Endothelial cell of umbilical vein (primary cell): Measurements from ENCODE around the gene SLC25A5. TPM values are rescaled to one million over a fixed set of nuclear protein-coding genes. Genes with fewer than 3 reads are reported as not detected.

ENCODE experiments used
- BruUV-seq: library from RNA; stranded (reverse); fragments of 400-500 nt; replicated peaks from 2 replicates; lab custom pipeline; 2021; lab: Mats Ljungman, UMichigan
- CTCF ChIA-PET: fragments of 300-600, 350-600 bp; sonication (Branson Sonifier 250); formaldehyde crosslinking; loops from one replicate; lab custom pipeline; 2021; ENCODE audit warnings: antibody characterized with exemption, inconsistent platforms; lab: Charles Lee
- POLR2A ChIA-PET: fragments of 300-600, 350-600 bp; sonication (Branson Sonifier 250); formaldehyde crosslinking; loops from one replicate; lab custom pipeline; 2021; ENCODE audit warnings: antibody characterized with exemption, inconsistent platforms; lab: Charles Lee
- DNase-seq: peaks from one replicate; pipeline ENCODE4 v3.0.0-alpha.2; 2011; ENCODE audit warnings: low read depth, low spot score
- FAIRE-seq: peaks from 2 replicates; lab custom pipeline; 2011; peaks lifted over from hg19 to GRCh38; lab: Jason Lieb, UNC
- H2AFZ ChIP-seq: 2 replicates; pipeline ENCODE4 v1.6.0; 2012; ENCODE audit warnings: low read depth, low read length, control low read depth, inconsistent platforms
- H3K27ac ChIP-seq: 2 replicates; pipeline ENCODE4 v1.5.1; 2011; ENCODE audit warnings: low read depth, mild to moderate bottlenecking, control low read depth, low read length, moderate library complexity; ENCODE audit not compliant: insufficient read depth
- H3K27me3 ChIP-seq, 2 experiments: 2 replicates each; pipeline versions ENCODE4 v1.6.0 to v1.6.1; 2011; ENCODE audit warnings: low read length in 2 of 2, mixed read lengths in 1 of 2; ENCODE audit not compliant: control insufficient read depth in 2 of 2, insufficient read depth in 2 of 2
- H3K36me3 ChIP-seq, 2 experiments: 2 replicates in 1 of 2; 3 replicates in 1 of 2; pipeline ENCODE4 v1.5.1; 2011; ENCODE audit warnings: low read length in 2 of 2, mild to moderate bottlenecking in 1 of 2, moderate library complexity in 1 of 2; ENCODE audit not compliant: control insufficient read depth in 2 of 2, insufficient read depth in 2 of 2; ENCODE audit errors: extremely low read depth in 1 of 2
- H3K4me1 ChIP-seq: 3 replicates; pipeline ENCODE4 v1.5.1; 2011; ENCODE audit warnings: mild to moderate bottlenecking, low read length; ENCODE audit not compliant: control insufficient read depth, insufficient read depth; ENCODE audit errors: extremely low read depth
- H3K4me2 ChIP-seq: 2 replicates; pipeline ENCODE4 v1.6.1; 2011; ENCODE audit warnings: low read length, control low read depth, mixed read lengths; ENCODE audit not compliant: insufficient read depth
- H3K4me3 ChIP-seq, 3 experiments: fragments of 200-600 bp in 1 of 3; sonication (generic), shearing (Covaris generic) in 1 of 3; replicated peaks in 1 of 3; 2 replicates each; pipeline ENCODE4 v1.5.1; 2011 to 2016; ENCODE audit warnings: control low read depth in 3 of 3, low read length in 3 of 3, mild to moderate bottlenecking in 2 of 3, inconsistent platforms in 1 of 3, low read depth in 1 of 3, moderate library complexity in 1 of 3; ENCODE audit not compliant: insufficient read depth in 1 of 3
- H3K79me2 ChIP-seq: 2 replicates; pipeline ENCODE4 v1.6.0; 2012; ENCODE audit warnings: low read length, inconsistent platforms; ENCODE audit not compliant: control insufficient read depth, insufficient read depth
- H3K9ac ChIP-seq: replicated peaks from 2 replicates; pipeline ENCODE3; 2011; ENCODE audit warnings: low read length, control low read depth; ENCODE audit not compliant: insufficient read depth; ENCODE audit errors: extremely low read depth
- H3K9me1 ChIP-seq: replicated peaks from 3 replicates; pipeline ENCODE4 v1.6.0; 2011; ENCODE audit warnings: mild to moderate bottlenecking, low read length; ENCODE audit not compliant: control insufficient read depth, insufficient read depth; ENCODE audit errors: extremely low read depth
- H3K9me3 ChIP-seq: replicated peaks from 2 replicates; pipeline ENCODE4 v1.5.1; 2012; ENCODE audit warnings: low read length, inconsistent platforms; ENCODE audit not compliant: control insufficient read depth, insufficient read depth
- H4K20me1 ChIP-seq: replicated peaks from 2 replicates; pipeline ENCODE3; 2011; ENCODE audit warnings: mild to moderate bottlenecking, low read length; ENCODE audit not compliant: control insufficient read depth, insufficient read depth; ENCODE audit errors: extremely low read depth
- EZH2 ChIP-seq: IDR thresholded peaks from 2 replicates; pipeline ENCODE4 v1.6.1; 2012; ENCODE audit warnings: borderline replicate concordance, low read depth, mild to moderate bottlenecking, moderate library complexity, low read length, inconsistent platforms; ENCODE audit not compliant: severe bottlenecking
- FOS ChIP-seq: IDR thresholded peaks from 2 replicates; pipeline ENCODE4 v1.6.1; 2011; ENCODE audit warnings: mild to moderate bottlenecking, low read length, moderate library complexity, borderline replicate concordance; ENCODE audit not compliant: insufficient read depth
- GATA2 ChIP-seq: IDR thresholded peaks from 2 replicates; pipeline ENCODE4 v1.7.0; 2011; ENCODE audit warnings: low read depth, mild to moderate bottlenecking, moderate library complexity, mixed read lengths, low read length; ENCODE audit not compliant: insufficient read length, insufficient read depth
- JUN ChIP-seq: IDR thresholded peaks from 2 replicates; pipeline ENCODE4 v1.6.1; 2011; ENCODE audit warnings: borderline replicate concordance, low read depth; ENCODE audit not compliant: insufficient read length, insufficient read depth
- MYC ChIP-seq: IDR thresholded peaks from one replicate; pipeline ENCODE4 v1.6.1; 2011; ENCODE audit warnings: mild to moderate bottlenecking, low read depth, low read length
- POLR2A ChIP-seq: IDR thresholded peaks from 2 replicates; pipeline ENCODE4 v1.6.1; 2012; ENCODE audit warnings: low read depth, mild to moderate bottlenecking, control low read depth, low read length
- POLR2AphosphoS5 ChIP-seq: IDR thresholded peaks from 2 replicates; pipeline ENCODE4 v1.6.1; 2012; ENCODE audit warnings: low read depth, mild to moderate bottlenecking, control low read depth, low read length, moderate library complexity; ENCODE audit not compliant: insufficient read depth
- dilution Hi-C: fragments of 300-500 bp; cut with MboI; formaldehyde crosslinking; loops from one replicate; pipeline ENCODE4 v1.15.0; 2019; ENCODE audit warnings: low sequenced_read_pairs; ENCODE audit not compliant: extremely low pct_ligation_motif_present
- intact Hi-C: fragments of 100-400 bp; cut with micrococcal nuclease; formaldehyde crosslinking; loops from one replicate; pipeline ENCODE4 v1.10.0; 2022
- polyA plus RNA-seq, 4 experiments: library from polyadenylated mRNA; depleted of rRNA in 3 of 4; stranded (reverse) in 3 of 4; unstranded in 1 of 4; fragments of >200 nt; gene quantifications; 2 replicates each; pipeline versions ENCODE4 v1.2.1 to v1.2.3, GENCODE V29; 2011 to 2012; ENCODE audit warnings: missing spikeins in 1 of 4
- total RNA-seq: library from RNA; stranded (reverse); gene quantifications from 2 replicates; pipeline ENCODE4 v1.2.3, GENCODE V29; 2021
- TF ChIP-seq, protein P1 (sequence below), 2 donors: IDR thresholded peaks; 1 replicate in 1 of 2; 2 replicates in 1 of 2; pipeline ENCODE4 v1.5.1; 2011; ENCODE audit warnings: low read length in 2 of 2, mild to moderate bottlenecking in 2 of 2, moderate library complexity in 2 of 2, control low read depth in 1 of 2, inconsistent platforms in 1 of 2, low read depth in 1 of 2; ENCODE audit not compliant: insufficient read depth in 1 of 2; ENCODE audit errors: extremely low read depth in 1 of 2
- TF ChIP-seq, protein P2 (sequence below): IDR thresholded peaks from 2 replicates; pipeline ENCODE4 v1.6.1; 2011; ENCODE audit not compliant: insufficient read depth, insufficient read length

Gene SLC25A5
- total and polyA plus RNA-seq, 2 donors (not counting 3 experiments of a cell fraction or from before 2014, with no cell fraction given): 379 to 651 TPM

DNA sequence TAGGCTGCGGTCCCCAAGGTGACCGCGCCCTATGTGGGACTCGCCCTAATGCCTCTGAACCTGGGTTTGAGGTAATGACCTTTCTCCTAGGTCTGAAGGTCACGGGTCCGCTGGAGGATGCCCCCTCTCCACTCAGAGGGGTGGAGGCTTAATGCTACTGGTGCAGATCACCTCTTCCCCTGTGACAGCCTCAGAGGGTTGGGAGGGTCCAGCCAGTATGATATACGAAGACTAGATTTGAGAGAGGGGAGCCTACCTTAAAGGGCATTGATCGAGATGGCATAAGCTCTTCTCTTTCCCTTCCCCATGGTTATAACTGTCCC is 1.0 kb downstream of the SLC25A5 start:
- TF ChIP-seq JUN: no peak
- TF ChIP-seq, protein P1, sequence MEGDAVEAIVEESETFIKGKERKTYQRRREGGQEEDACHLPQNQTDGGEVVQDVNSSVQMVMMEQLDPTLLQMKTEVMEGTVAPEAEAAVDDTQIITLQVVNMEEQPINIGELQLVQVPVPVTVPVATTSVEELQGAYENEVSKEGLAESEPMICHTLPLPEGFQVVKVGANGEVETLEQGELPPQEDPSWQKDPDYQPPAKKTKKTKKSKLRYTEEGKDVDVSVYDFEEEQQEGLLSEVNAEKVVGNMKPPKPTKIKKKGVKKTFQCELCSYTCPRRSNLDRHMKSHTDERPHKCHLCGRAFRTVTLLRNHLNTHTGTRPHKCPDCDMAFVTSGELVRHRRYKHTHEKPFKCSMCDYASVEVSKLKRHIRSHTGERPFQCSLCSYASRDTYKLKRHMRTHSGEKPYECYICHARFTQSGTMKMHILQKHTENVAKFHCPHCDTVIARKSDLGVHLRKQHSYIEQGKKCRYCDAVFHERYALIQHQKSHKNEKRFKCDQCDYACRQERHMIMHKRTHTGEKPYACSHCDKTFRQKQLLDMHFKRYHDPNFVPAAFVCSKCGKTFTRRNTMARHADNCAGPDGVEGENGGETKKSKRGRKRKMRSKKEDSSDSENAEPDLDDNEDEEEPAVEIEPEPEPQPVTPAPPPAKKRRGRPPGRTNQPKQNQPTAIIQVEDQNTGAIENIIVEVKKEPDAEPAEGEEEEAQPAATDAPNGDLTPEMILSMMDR (IDR thresholded peaks at IDR 0.05; ENCODE audit: extremely low read depth in 1 of 2, insufficient read depth in 1 of 2, low read depth in 1 of 2, low read length in 2 of 2): no peak
- TF ChIP-seq POLR2A: no peak
- H4K20me1 ChIP-seq: no peaks in the 10 kb centered on the region
- H3K36me3 ChIP-seq: peaks cover 5 to 6% of the 10 kb centered on the region in 2 experiments
- no peak overlapping the region for H2AFZ ChIP-seq
- H3K9ac ChIP-seq: peak overlapping the region; percentile 71
- peak overlapping the region; percentile 31 for H3K27ac ChIP-seq
- H3K9me1 ChIP-seq: no peaks in the 10 kb centered on the region
- peak overlapping the region; percentile 80 for H3K4me2 ChIP-seq
- FAIRE-seq (no peak), DNase-seq (no peak)
- peaks cover 9% of the 10 kb centered on the region for H3K79me2 ChIP-seq
- peaks cover 5% of the 10 kb centered on the region for H3K4me1 ChIP-seq
- peak overlapping the region; percentile 48 to 89 (median 51) for H3K4me3 ChIP-seq
- dilution Hi-C loops: no loop called here
- H3K9me3 ChIP-seq: no peaks in the 10 kb centered on the region
- intact Hi-C loops: loop anchor here (1.0 to 5.0 kb wide), 3 partner anchors 14 to 383 kb away; partner anchors contain the start of gene UPF3B
- H3K27me3 ChIP-seq: no peaks in the 10 kb centered on the region
- BruUV-seq: no TSS peak
- CTCF ChIA-PET: interaction anchor here (0.5 to 1.5 kb wide), 4 partner anchors 9 to 43 kb away, joined by 4 to 10 read pairs (median 7); no protein-coding TSS in a partner anchor
- POLR2A ChIA-PET: no interaction called here

DNA sequence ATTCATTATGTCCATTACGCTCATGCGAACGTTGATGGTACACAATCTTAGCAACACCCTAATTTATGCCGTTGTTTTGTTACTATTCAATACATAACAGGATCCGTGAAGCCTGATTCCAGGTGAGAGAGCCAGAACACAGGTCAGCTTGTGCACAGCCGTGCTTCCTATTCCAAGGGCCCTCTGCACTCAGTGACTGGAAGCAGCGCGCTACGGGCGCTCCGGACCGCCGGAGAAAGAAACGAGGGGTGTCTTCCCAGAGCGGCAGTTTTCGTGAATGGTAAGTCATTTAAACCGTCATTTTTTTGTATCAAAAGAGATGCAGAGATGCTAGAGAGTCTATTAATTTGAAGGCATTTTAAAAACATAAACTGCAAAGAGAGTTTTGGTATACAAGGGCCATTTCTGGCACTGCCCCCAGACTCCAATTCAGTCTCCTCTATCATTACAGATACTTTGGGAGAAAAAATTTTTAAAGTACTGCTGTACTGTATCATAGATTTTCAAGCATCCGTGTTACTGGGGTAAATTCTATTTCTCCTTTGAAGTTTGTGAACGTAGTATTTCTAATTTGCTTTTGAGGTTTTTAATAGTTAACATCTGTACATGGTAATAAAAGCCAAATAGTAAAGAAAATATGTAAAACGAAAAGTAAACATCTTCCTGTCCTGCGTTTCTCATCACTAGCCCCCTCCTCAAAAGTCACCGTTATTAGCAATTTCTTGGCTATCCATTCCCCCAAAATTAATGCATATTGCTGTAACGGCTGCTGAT is 6.6 kb downstream of the SLC25A5 start:
- DNase-seq: no peak
- FAIRE-seq: no peak
- TF ChIP-seq, protein P1 (IDR thresholded peaks at IDR 0.05; ENCODE audit: extremely low read depth in 1 of 2, insufficient read depth in 1 of 2, low read depth in 1 of 2, low read length in 2 of 2): no peak
- TF ChIP-seq EZH2: no peak
- TF ChIP-seq, protein P2, sequence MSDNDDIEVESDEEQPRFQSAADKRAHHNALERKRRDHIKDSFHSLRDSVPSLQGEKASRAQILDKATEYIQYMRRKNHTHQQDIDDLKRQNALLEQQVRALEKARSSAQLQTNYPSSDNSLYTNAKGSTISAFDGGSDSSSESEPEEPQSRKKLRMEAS: no peak
- no peak for TF ChIP-seq POLR2A
- TF ChIP-seq JUN: no peak
- TF ChIP-seq GATA2: no peak
- TF ChIP-seq MYC: no peak
- no peak for TF ChIP-seq FOS
- TF ChIP-seq POLR2AphosphoS5: no peak
- dilution Hi-C loops (no loop called here), intact Hi-C loops (no loop called here)
- ChIA-PET POLR2A (no interaction called here), CTCF (interaction anchor here (0.7 to 2.3 kb wide), 2 partner anchors 8 to 41 kb away, joined by 3 to 11 read pairs; no protein-coding TSS in a partner anchor)
- peaks cover under 1% of the 10 kb centered on the region for H3K79me2 ChIP-seq
- no peaks in the 10 kb centered on the region for H3K4me1 ChIP-seq
- H3K36me3 ChIP-seq: peaks cover 5 to 6% of the 10 kb centered on the region in 2 experiments
- H3K4me3 ChIP-seq: no peak overlapping the region
- no peaks in the 10 kb centered on the region for H4K20me1 ChIP-seq
- H2AFZ ChIP-seq: no peak overlapping the region
- H3K9me1 ChIP-seq: no peaks in the 10 kb centered on the region
- no TSS peak for BruUV-seq
- no peak overlapping the region for H3K4me2 ChIP-seq
- no peak overlapping the region for H3K27ac ChIP-seq
- no peak overlapping the region for H3K9ac ChIP-seq
- H3K9me3 ChIP-seq: no peaks in the 10 kb centered on the region
- no peaks in the 10 kb centered on the region for H3K27me3 ChIP-seq
